DMS153 treated with DMSO at 0.1 percent for 48 hours (cell line): ENCODE data around the gene KLHL36.

Source experiments
- DNase-seq: peaks from one replicate; lab custom pipeline; 2025; ENCODE audit not compliant: unreplicated experiment; lab: John Stamatoyannopoulos, UW

KLHL36 gene

GRCh38 chr16:84641643-84642358 lies 6.5 kb upstream of the KLHL36 start:
- DNase-seq, result no peak

- DNase-seq, result no peak
Measured at GRCh38 chr16:84643180-84643583, 5.1 kb upstream of the KLHL36 start.

GRCh38 chr16:84643674-84644073 lies 4.6 kb upstream of the KLHL36 start:
- DNase-seq, result no peak

DNA sequence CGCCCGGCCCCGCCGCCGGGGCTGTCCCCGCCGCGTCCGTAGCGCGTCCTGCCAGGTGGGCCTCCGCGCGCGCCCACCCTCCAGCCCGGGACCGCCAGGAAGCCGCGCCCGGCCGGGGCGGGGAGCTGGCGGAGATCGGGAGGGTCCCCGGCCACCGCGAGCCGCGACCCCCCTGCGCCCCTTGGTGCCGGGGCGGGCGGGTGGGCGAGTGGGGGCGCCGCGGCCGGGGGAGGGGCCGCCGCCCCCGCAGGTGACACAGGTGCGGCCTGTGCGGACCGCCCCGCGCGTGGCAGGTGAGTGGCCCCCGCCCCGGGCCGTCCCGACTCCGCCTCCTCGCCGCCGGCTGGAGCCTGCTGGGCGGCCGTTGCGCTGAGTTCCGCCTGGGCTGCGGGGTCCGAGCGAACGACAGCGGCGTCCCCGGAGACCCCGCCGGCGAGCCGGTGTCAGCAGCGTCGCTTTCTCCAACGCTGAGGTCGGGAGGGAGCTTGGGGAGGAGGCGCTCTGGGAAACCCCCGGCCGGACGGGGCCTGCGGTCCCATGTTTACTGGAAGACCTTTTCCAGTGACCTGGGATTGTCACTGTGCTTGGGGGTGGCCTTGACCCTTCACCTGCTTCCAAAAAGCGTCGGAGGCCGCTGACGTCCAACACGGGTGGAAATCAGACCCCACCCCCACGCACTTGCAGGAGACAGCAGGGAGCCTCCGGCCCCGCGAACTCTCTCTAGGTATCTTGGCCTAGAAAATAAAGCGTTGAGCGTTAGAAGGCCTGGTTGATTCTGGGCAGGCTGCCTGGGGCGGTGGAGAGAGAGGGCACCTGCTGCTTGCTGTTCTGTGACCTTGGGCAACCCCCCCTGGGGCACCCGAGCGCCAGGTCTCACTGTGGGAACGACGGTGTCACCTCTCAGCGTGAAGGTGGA lies 542 bp downstream of the KLHL36 start:
- no peak for DNase-seq

GRCh38 chr16:84649511-84649861 lies 1.2 kb downstream of the KLHL36 start:
- DNase-seq, result no peak

- DNase-seq, result no peak
Measured at GRCh38 chr16:84650062-84650991, 2.0 kb downstream of the KLHL36 start.

GRCh38 chr16:84652566-84652965 lies 4.3 kb downstream of the KLHL36 start:
- no peak for DNase-seq

DNA sequence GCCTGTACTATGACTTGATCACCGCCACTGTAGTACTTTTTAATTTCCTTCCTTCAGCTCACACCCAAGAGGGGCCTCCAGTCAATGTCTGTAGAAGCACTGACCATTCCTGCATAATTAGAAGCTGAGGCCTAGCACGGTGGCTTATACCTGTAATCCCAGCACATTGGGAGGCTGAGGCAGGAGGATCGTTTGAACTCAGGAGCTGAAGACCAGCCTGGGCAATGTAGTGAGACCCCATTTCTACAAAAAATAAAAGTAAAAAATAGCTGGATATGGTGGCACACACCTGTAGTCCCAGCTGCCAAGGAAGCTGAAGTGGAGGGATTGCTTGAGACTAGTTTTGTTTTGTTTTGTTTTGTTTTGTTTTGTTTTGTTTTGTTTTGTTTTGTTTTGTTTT lies 5.9 kb downstream of the KLHL36 start:
- no peak for DNase-seq

GRCh38 chr16:84654998-84655397 lies 6.7 kb downstream of the KLHL36 start:
- no peak for DNase-seq

DNA sequence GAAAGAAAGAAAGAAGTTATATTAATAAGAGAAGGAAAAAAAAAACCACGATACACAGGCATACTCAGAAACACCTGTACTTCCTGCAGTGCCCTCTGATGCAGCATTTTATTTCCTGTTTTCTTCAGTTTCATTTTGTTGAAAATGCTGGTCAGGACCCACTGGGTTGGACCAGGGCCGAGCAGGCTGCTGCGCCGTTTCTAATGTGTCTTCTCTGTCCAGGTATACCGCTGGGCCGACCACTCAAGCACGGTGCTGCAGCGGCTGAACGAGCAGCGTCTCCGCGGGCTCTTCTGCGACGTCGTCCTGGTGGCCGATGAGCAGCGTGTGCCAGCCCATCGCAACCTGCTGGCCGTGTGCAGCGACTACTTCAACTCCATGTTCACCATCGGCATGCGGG lies 8.3 kb downstream of the KLHL36 start:
- DNase-seq, result no peak

DNA sequence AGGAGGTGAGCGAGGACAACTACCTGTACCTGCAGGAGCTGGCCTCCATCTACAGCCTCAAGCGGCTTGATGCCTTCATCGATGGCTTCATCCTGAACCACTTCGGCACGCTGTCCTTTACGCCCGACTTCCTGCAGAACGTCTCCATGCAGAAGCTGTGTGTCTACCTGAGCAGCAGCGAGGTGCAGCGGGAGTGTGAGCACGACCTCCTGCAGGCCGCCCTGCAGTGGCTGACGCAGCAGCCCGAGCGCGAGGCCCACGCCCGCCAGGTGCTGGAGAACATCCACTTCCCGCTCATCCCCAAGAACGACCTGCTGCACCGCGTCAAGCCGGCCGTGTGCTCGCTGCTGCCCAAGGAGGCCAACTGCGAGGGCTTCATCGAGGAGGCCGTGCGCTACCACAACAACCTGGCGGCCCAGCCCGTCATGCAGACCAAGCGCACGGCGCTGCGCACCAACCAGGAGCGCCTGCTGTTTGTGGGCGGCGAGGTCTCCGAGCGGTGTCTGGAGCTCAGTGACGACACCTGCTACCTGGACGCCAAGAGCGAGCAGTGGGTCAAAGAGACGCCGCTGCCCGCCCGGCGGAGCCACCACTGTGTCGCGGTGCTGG lies 9.0 kb downstream of the KLHL36 start:
- DNase-seq, result no peak

DNA sequence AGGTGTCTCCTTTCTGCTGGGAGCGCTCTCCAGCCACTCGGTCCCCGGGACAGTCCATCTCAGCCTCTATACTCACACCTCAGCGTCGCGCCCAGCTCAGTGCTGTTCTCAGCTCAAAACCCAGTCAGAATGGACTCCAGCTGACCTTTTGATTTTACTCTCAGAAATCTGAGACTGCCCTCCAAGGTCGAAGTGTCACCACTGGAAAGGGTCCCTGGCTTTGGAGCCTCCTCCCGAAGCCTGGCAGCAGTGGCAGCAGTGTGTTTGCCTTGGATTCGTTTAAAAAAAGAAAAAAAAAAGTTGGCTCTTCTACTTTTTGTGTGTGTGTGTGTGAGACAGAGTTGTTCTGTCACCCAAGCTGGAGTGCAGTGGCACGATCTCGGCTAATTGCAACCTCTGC lies 10.4 kb downstream of the KLHL36 start:
- DNase-seq, result no peak

DNA sequence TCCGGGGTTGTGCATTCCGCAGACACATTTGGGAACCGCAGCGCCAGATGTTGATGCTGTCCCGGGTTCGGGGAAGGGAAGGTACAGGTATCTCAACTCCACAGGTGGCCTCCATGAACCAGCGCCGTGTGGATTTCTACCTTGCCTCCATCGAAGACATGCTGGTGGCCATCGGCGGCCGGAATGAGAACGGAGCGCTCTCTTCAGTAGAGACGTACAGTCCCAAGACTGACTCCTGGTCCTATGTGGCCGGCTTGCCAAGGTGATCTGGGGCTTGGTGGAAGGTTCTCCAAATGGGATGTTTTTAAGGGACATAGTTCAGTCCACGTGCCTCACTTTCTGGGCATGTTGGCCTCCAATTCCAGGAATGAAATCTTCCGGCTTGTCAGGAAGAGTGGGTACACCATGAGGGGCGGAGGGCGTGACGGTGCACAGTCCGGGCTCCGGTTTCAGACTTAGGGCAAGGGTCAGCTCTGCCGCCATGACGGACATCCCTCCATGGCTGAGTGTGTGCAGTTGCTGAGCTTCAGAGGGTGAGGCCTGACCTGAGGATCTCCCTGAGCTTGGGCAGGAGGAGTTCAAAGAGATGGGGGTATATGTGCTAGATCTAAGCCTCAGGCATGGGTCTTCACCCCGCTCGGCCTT lies 11.5 kb downstream of the KLHL36 start:
- DNase-seq, result no peak

DNA sequence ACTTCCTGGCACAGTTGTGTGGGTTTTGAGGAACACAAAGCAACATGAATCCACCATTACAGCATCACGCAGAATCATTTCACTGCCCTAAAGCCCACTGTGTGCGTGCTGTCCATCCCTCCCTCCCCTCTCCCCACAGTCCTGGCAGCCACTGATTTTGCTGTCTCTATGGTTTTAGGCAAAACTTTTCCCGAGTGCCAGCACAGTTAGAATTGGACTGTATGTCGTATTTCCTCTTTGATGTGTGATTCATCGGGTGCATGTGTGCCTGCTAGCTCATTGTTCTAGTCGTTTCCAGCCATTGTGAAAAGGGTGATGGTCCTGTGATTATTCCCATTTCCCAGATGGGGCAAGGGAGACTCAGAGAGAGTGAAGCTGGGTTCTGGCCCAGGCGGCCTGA lies 12.7 kb downstream of the KLHL36 start:
- DNase-seq, result no peak

DNA sequence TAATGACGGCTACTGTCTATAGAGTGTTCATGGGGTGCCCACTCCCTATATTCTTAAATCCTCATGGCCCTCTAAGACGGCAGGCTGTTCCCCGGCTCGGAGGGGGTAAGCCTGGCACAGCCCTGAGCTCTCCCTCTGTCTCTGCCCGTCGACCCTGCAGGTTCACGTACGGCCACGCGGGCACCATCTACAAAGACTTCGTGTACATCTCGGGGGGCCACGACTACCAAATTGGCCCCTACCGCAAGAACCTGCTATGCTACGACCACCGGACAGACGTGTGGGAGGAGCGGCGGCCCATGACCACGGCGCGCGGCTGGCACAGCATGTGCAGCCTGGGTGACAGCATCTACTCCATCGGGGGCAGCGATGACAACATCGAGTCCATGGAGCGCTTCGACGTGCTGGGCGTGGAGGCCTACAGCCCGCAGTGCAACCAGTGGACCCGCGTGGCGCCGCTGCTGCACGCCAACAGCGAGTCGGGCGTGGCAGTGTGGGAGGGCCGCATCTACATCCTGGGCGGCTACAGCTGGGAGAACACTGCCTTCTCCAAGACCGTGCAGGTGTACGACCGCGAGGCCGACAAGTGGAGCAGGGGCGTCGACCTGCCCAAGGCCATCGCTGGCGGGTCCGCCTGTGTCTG lies 13.2 kb downstream of the KLHL36 start:
- DNase-seq, result no peak

DNA sequence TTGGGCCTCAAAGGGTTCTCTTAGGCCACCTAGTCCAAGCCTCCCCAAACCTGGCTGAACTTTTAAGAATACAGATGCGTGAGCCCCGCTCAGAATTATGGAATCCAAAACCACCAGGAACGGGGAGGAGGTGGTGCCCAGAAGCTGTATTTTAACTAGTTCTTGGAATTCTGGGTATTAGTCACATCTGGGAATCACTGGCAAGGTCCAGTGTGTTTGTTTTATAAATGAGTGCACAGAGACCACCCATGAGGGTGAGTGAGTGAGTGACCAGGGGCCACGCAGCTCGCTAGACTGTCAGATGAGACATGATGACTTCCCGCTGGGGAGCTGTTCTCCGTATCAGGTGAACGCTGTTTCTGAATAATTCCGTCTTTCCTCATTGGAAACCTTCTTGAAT lies 14.2 kb downstream of the KLHL36 start:
- DNase-seq, result no peak

DNA sequence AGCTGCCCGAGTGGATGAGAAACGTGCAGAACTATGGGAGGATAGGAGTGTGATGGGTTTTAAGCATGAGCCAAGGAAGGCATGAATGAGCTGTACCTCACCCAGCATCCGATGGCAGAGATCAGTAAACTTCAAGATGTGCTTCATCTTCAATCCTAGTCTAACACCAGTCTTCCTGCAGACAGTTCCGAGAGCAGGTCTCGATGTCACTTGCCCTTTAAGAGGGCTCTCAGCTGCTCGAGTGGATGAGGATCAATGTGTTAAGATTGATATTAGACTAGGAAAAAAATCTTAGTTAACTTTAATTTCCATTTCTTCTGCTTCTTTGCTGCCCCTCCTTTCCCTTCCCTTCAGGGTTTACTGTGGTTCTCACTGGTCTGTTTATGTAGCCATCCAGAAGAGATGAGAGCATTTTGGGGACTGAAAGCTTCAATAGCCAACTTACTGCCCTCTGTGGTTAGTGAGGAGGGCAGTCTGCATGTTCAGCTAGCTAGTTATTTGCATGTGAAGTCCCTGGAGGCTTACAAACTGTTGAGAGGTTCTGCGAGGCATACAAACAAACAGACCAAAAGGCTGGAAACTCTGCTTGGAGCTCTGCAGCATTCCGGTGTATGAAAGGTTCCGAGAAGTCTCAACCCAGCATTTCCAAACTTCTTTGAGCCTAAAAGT lies 15.3 kb downstream of the KLHL36 start:
- no peak for DNase-seq

DNA sequence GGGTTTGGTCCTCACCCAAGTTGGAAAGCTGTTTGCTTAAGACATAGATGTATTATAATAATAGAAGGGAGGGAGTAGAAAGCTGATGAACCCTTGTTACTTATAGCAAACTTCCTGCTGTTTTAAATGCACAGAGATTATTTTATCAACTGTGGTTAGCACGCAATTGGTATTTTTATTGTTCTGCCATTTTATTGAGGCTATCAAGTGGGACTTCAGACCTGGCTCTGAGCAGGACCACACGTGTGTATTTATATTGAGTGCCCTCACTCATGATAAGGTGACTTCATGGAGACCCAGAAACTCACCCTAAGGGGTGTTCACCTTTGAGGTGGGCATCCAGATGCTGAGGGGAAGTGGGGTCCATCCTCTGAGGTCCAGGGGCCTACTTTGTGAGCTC lies 17.0 kb downstream of the KLHL36 start:
- no peak for DNase-seq

GRCh38 chr16:84665843-84666242 lies 17.5 kb downstream of the KLHL36 start:
- no peak for DNase-seq
